Endothelial cell of umbilical vein (primary cell): ENCODE data around the gene DCLK1. TPM values are rescaled to one million over a fixed set of nuclear protein-coding genes. Genes with fewer than 3 reads are reported as not detected.

ENCODE experiments used
- BruUV-seq: library from RNA; stranded (reverse); fragments of 400-500 nt; replicated peaks from 2 replicates; lab custom pipeline; 2021; lab: Mats Ljungman, UMichigan
- CTCF ChIA-PET: fragments of 300-600, 350-600 bp; sonication (Branson Sonifier 250); formaldehyde crosslinking; loops from one replicate; lab custom pipeline; 2021; ENCODE audit warnings: antibody characterized with exemption, inconsistent platforms; lab: Charles Lee
- POLR2A ChIA-PET: fragments of 300-600, 350-600 bp; sonication (Branson Sonifier 250); formaldehyde crosslinking; loops from one replicate; lab custom pipeline; 2021; ENCODE audit warnings: antibody characterized with exemption, inconsistent platforms; lab: Charles Lee
- DNase-seq: peaks from one replicate; pipeline ENCODE4 v3.0.0-alpha.2; 2011; ENCODE audit warnings: low read depth, low spot score
- FAIRE-seq: peaks from 2 replicates; lab custom pipeline; 2011; peaks lifted over from hg19 to GRCh38; lab: Jason Lieb, UNC
- H2AFZ ChIP-seq: 2 replicates; pipeline ENCODE4 v1.6.0; 2012; ENCODE audit warnings: low read depth, low read length, control low read depth, inconsistent platforms
- H3K27ac ChIP-seq: 2 replicates; pipeline ENCODE4 v1.5.1; 2011; ENCODE audit warnings: low read depth, mild to moderate bottlenecking, control low read depth, low read length, moderate library complexity; ENCODE audit not compliant: insufficient read depth
- H3K27me3 ChIP-seq, 2 experiments: 2 replicates each; pipeline versions ENCODE4 v1.6.0 to v1.6.1; 2011; ENCODE audit warnings: low read length in 2 of 2, mixed read lengths in 1 of 2; ENCODE audit not compliant: control insufficient read depth in 2 of 2, insufficient read depth in 2 of 2
- H3K36me3 ChIP-seq, 2 experiments: 2 replicates in 1 of 2; 3 replicates in 1 of 2; pipeline ENCODE4 v1.5.1; 2011; ENCODE audit warnings: low read length in 2 of 2, mild to moderate bottlenecking in 1 of 2, moderate library complexity in 1 of 2; ENCODE audit not compliant: control insufficient read depth in 2 of 2, insufficient read depth in 2 of 2; ENCODE audit errors: extremely low read depth in 1 of 2
- H3K4me1 ChIP-seq: 3 replicates; pipeline ENCODE4 v1.5.1; 2011; ENCODE audit warnings: mild to moderate bottlenecking, low read length; ENCODE audit not compliant: control insufficient read depth, insufficient read depth; ENCODE audit errors: extremely low read depth
- H3K4me2 ChIP-seq: 2 replicates; pipeline ENCODE4 v1.6.1; 2011; ENCODE audit warnings: low read length, control low read depth, mixed read lengths; ENCODE audit not compliant: insufficient read depth
- H3K4me3 ChIP-seq, 3 experiments: fragments of 200-600 bp in 1 of 3; sonication (generic), shearing (Covaris generic) in 1 of 3; replicated peaks in 1 of 3; 2 replicates each; pipeline ENCODE4 v1.5.1; 2011 to 2016; ENCODE audit warnings: control low read depth in 3 of 3, low read length in 3 of 3, mild to moderate bottlenecking in 2 of 3, inconsistent platforms in 1 of 3, low read depth in 1 of 3, moderate library complexity in 1 of 3; ENCODE audit not compliant: insufficient read depth in 1 of 3
- H3K79me2 ChIP-seq: 2 replicates; pipeline ENCODE4 v1.6.0; 2012; ENCODE audit warnings: low read length, inconsistent platforms; ENCODE audit not compliant: control insufficient read depth, insufficient read depth
- H3K9ac ChIP-seq: replicated peaks from 2 replicates; pipeline ENCODE3; 2011; ENCODE audit warnings: low read length, control low read depth; ENCODE audit not compliant: insufficient read depth; ENCODE audit errors: extremely low read depth
- H3K9me1 ChIP-seq: replicated peaks from 3 replicates; pipeline ENCODE4 v1.6.0; 2011; ENCODE audit warnings: mild to moderate bottlenecking, low read length; ENCODE audit not compliant: control insufficient read depth, insufficient read depth; ENCODE audit errors: extremely low read depth
- H3K9me3 ChIP-seq: replicated peaks from 2 replicates; pipeline ENCODE4 v1.5.1; 2012; ENCODE audit warnings: low read length, inconsistent platforms; ENCODE audit not compliant: control insufficient read depth, insufficient read depth
- H4K20me1 ChIP-seq: replicated peaks from 2 replicates; pipeline ENCODE3; 2011; ENCODE audit warnings: mild to moderate bottlenecking, low read length; ENCODE audit not compliant: control insufficient read depth, insufficient read depth; ENCODE audit errors: extremely low read depth
- FOS ChIP-seq: IDR thresholded peaks from 2 replicates; pipeline ENCODE4 v1.6.1; 2011; ENCODE audit warnings: mild to moderate bottlenecking, low read length, moderate library complexity, borderline replicate concordance; ENCODE audit not compliant: insufficient read depth
- GATA2 ChIP-seq: IDR thresholded peaks from 2 replicates; pipeline ENCODE4 v1.7.0; 2011; ENCODE audit warnings: low read depth, mild to moderate bottlenecking, moderate library complexity, mixed read lengths, low read length; ENCODE audit not compliant: insufficient read length, insufficient read depth
- JUN ChIP-seq: IDR thresholded peaks from 2 replicates; pipeline ENCODE4 v1.6.1; 2011; ENCODE audit warnings: borderline replicate concordance, low read depth; ENCODE audit not compliant: insufficient read length, insufficient read depth
- POLR2A ChIP-seq: IDR thresholded peaks from 2 replicates; pipeline ENCODE4 v1.6.1; 2012; ENCODE audit warnings: low read depth, mild to moderate bottlenecking, control low read depth, low read length
- POLR2AphosphoS5 ChIP-seq: IDR thresholded peaks from 2 replicates; pipeline ENCODE4 v1.6.1; 2012; ENCODE audit warnings: low read depth, mild to moderate bottlenecking, control low read depth, low read length, moderate library complexity; ENCODE audit not compliant: insufficient read depth
- dilution Hi-C: fragments of 300-500 bp; cut with MboI; formaldehyde crosslinking; loops from one replicate; pipeline ENCODE4 v1.15.0; 2019; ENCODE audit warnings: low sequenced_read_pairs; ENCODE audit not compliant: extremely low pct_ligation_motif_present
- intact Hi-C: fragments of 100-400 bp; cut with micrococcal nuclease; formaldehyde crosslinking; loops from one replicate; pipeline ENCODE4 v1.10.0; 2022
- polyA plus RNA-seq, 4 experiments: library from polyadenylated mRNA; depleted of rRNA in 3 of 4; stranded (reverse) in 3 of 4; unstranded in 1 of 4; fragments of >200 nt; gene quantifications; 2 replicates each; pipeline versions ENCODE4 v1.2.1 to v1.2.3, GENCODE V29; 2011 to 2012; ENCODE audit warnings: missing spikeins in 1 of 4
- total RNA-seq: library from RNA; stranded (reverse); gene quantifications from 2 replicates; pipeline ENCODE4 v1.2.3, GENCODE V29; 2021
- TF ChIP-seq, protein P1 (sequence below): IDR thresholded peaks from 2 replicates; pipeline ENCODE4 v1.6.1; 2011; ENCODE audit not compliant: insufficient read depth, insufficient read length

Gene DCLK1
- total and polyA plus RNA-seq, 2 donors (not counting 3 experiments of a cell fraction or from before 2014, with no cell fraction given) = 0.28 to 3.9 TPM

GRCh38 chr13:35720290-35720689 lies 410.9 kb downstream of the DCLK1 start:
- no peaks in the 10 kb centered on the region for H3K36me3 ChIP-seq
- no peaks in the 10 kb centered on the region for H4K20me1 ChIP-seq
- no TSS peak for BruUV-seq
- DNase-seq (no peak), FAIRE-seq (no peak)
- no peaks in the 10 kb centered on the region for H3K9me1 ChIP-seq
- H3K4me1 ChIP-seq = peaks cover 10% of the 10 kb centered on the region
- dilution Hi-C loops = no loop called here
- POLR2A ChIA-PET = no interaction called here
- H3K9ac ChIP-seq = no peak overlapping the region
- no peaks in the 10 kb centered on the region for H3K79me2 ChIP-seq
- H2AFZ ChIP-seq = no peak overlapping the region
- TF ChIP-seq POLR2A (no peak), FOS (no peak), JUN (no peak), GATA2 (no peak), POLR2AphosphoS5 (no peak)
- TF ChIP-seq, protein P1, sequence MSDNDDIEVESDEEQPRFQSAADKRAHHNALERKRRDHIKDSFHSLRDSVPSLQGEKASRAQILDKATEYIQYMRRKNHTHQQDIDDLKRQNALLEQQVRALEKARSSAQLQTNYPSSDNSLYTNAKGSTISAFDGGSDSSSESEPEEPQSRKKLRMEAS = no peak
- H3K27me3 ChIP-seq = peaks cover 0 to 3% of the 10 kb centered on the region in 2 experiments
- intact Hi-C loops = loop anchor here (2.0 to 5.0 kb wide), 3 partner anchors 233 to 1843 kb away; no protein-coding TSS in a partner anchor
- no peak overlapping the region for H3K27ac ChIP-seq
- CTCF ChIA-PET = interaction anchor here (0.6 kb wide), 1 partner anchor 556 kb away, joined by 3 read pairs; no protein-coding TSS in a partner anchor
- no peaks in the 10 kb centered on the region for H3K9me3 ChIP-seq
- H3K4me3 ChIP-seq = no peak overlapping the region
- no peak overlapping the region for H3K4me2 ChIP-seq

Other genes with a start within 250 kb of the DCLK1 start
- gene SOHLH2, start 83.2 kb upstream of the DCLK1 start, total RNA-seq = 0.55 and 0.62 TPM in 2 replicates
- 0.05 and 0.11 TPM in 2 replicates for gene SOHLH2, start 83.2 kb upstream of the DCLK1 start, polyA plus RNA-seq
- gene CCDC169, start 166.4 kb upstream of the DCLK1 start, total RNA-seq = 2.5 and 5.3 TPM in 2 replicates
- 0.78 and 1.2 TPM in 2 replicates for gene CCDC169, start 166.4 kb upstream of the DCLK1 start, polyA plus RNA-seq
- 73.6 and 74.1 TPM in 2 replicates for gene SPART, start 215.0 kb upstream of the DCLK1 start, total RNA-seq
- gene SPART, start 215.0 kb upstream of the DCLK1 start, polyA plus RNA-seq = 33.6 and 40.8 TPM in 2 replicates